SK-N-SH treated with all-trans-retinoic acid at 6 μM for 48 hours (cell line): ENCODE measurements around the gene EDN1.

Experiments
- ATAC-seq: fragments of 200-7000 bp; cut with Tn5 transposase; 3 replicates; pipeline ENCODE4 v1.9.1; 2020; ENCODE audit warnings: mild to moderate bottlenecking, moderate library complexity
- CREB5 ChIP-seq: fragments of 250-450 bp; sonication (Bioruptor Pico); IDR thresholded peaks from 2 replicates; pipeline ENCODE4 v1.5.1; 2020; ENCODE audit warnings: low read depth, mild to moderate bottlenecking, moderate library complexity
- CSDC2 ChIP-seq: fragments of 250-450 bp; sonication (Bioruptor Pico); IDR thresholded peaks from 2 replicates; pipeline ENCODE4 v1.5.0; 2020; ENCODE audit warnings: mild to moderate bottlenecking, moderate library complexity
- ESRRG ChIP-seq: fragments of 250-450 bp; sonication (Bioruptor Pico); IDR thresholded peaks from 2 replicates; pipeline ENCODE4 v1.6.1; 2021; ENCODE audit warnings: mild to moderate bottlenecking
- GLIS3 ChIP-seq: fragments of 250-450 bp; sonication (Bioruptor Pico); IDR thresholded peaks from 2 replicates; pipeline ENCODE4 v1.5.0; 2020; ENCODE audit warnings: mild to moderate bottlenecking, moderate library complexity
- ISL1 ChIP-seq: fragments of 250-450 bp; sonication (Bioruptor Pico); IDR thresholded peaks from 2 replicates; pipeline ENCODE4 v2.1.2; 2022; ENCODE audit warnings: mild to moderate bottlenecking, moderate library complexity
- POU6F1 ChIP-seq: fragments of 250-450 bp; sonication (Bioruptor Pico); IDR thresholded peaks from 2 replicates; pipeline ENCODE4 v1.8.0; 2021; ENCODE audit warnings: low read depth, mild to moderate bottlenecking, moderate library complexity, borderline replicate concordance
- PPARA ChIP-seq: fragments of 250-450 bp; sonication (Bioruptor Pico); IDR thresholded peaks from 2 replicates; pipeline ENCODE4 v1.5.0; 2020; ENCODE audit warnings: mild to moderate bottlenecking, borderline replicate concordance
- RARB ChIP-seq: fragments of 250-450 bp; sonication (Bioruptor Pico); IDR thresholded peaks from 2 replicates; pipeline ENCODE4 v1.8.0; 2021; ENCODE audit warnings: mild to moderate bottlenecking, moderate library complexity
- SNAI2 ChIP-seq: fragments of 250-450 bp; sonication (Bioruptor Pico); IDR thresholded peaks from 2 replicates; pipeline ENCODE4 v1.5.0; 2020; ENCODE audit warnings: mild to moderate bottlenecking, moderate library complexity
- TCF4 ChIP-seq: fragments of 250-450 bp; sonication (Bioruptor Pico); IDR thresholded peaks from 2 replicates; pipeline ENCODE4 v1.8.0; 2021; ENCODE audit warnings: mild to moderate bottlenecking, moderate library complexity, borderline replicate concordance
- TOX ChIP-seq: fragments of 250-450 bp; sonication (Bioruptor Pico); IDR thresholded peaks from 2 replicates; pipeline ENCODE4 v1.8.0; 2021; ENCODE audit warnings: mild to moderate bottlenecking, moderate library complexity, borderline replicate concordance
- ZC3H10 ChIP-seq: fragments of 250-450 bp; sonication (Bioruptor Pico); IDR thresholded peaks from 2 replicates; pipeline ENCODE4 v1.5.1; 2021; ENCODE audit warnings: mild to moderate bottlenecking, moderate library complexity
- ZFP30 ChIP-seq: fragments of 450-650 bp; formaldehyde crosslinking; IDR thresholded peaks from 2 replicates; pipeline ENCODE4 v1.5.0; 2022; ENCODE audit warnings: mild to moderate bottlenecking, moderate library complexity
- ZNF565 ChIP-seq: fragments of 450-650 bp; formaldehyde crosslinking; conservative IDR thresholded peaks from 2 replicates; pipeline ENCODE4 v1.5.0; 2020; ENCODE audit warnings: low read depth, mild to moderate bottlenecking, moderate library complexity
- ZNF70 ChIP-seq: fragments of 450-650 bp; formaldehyde crosslinking; IDR thresholded peaks from 2 replicates; pipeline ENCODE4 v1.5.0; 2020; ENCODE audit warnings: mild to moderate bottlenecking, moderate library complexity
- ZNF8 ChIP-seq: fragments of 450-650 bp; formaldehyde crosslinking; IDR thresholded peaks from 2 replicates; pipeline ENCODE4 v1.5.0; 2020; ENCODE audit warnings: mild to moderate bottlenecking, moderate library complexity
- TF ChIP-seq, protein P1 (sequence below): fragments of 250-450 bp; sonication (Bioruptor Pico); IDR thresholded peaks from 2 replicates; pipeline ENCODE4 v1.5.1; 2021; ENCODE audit warnings: mild to moderate bottlenecking, moderate library complexity
- TF ChIP-seq, protein P2 (sequence below): fragments of 250-450 bp; sonication (Bioruptor Pico); IDR thresholded peaks from 2 replicates; pipeline ENCODE4 v1.8.0; 2020; ENCODE audit warnings: mild to moderate bottlenecking, moderate library complexity, borderline replicate concordance
- TF ChIP-seq, protein P3 (sequence below): fragments of 250-450 bp; sonication (Bioruptor Pico); IDR thresholded peaks from 2 replicates; pipeline ENCODE4 v1.5.0; 2020; ENCODE audit warnings: mild to moderate bottlenecking, moderate library complexity

The EDN1 gene

DNA sequence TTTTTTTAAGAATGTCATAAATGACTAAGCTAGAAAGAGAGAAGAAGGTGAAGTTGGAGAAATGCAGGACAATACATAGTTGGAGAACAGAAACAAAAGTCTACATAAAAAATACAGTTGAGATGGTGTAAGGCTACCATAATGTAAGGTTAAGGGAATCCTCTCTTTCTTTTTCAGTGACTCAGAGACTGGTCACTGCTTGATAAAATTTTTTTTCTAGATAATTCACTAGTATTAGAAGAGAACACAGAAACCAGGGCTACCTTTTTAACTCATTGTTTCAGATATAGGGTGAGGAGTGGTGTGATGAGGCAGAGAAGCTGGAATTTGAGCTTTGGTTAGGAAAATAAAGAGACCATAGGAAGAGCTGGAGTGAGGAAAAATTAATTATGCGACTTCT is 18.2 kb upstream of the EDN1 start:
- TF ChIP-seq RARB (CRISPR knock-in tag): no peak
- TF ChIP-seq ESRRG (CRISPR knock-in tag): no peak
- TF ChIP-seq TOX (CRISPR knock-in tag): no peak
- TF ChIP-seq ZNF8 (CRISPR knock-in tag): no peak
- TF ChIP-seq GLIS3: no peak
- TF ChIP-seq, protein P1, sequence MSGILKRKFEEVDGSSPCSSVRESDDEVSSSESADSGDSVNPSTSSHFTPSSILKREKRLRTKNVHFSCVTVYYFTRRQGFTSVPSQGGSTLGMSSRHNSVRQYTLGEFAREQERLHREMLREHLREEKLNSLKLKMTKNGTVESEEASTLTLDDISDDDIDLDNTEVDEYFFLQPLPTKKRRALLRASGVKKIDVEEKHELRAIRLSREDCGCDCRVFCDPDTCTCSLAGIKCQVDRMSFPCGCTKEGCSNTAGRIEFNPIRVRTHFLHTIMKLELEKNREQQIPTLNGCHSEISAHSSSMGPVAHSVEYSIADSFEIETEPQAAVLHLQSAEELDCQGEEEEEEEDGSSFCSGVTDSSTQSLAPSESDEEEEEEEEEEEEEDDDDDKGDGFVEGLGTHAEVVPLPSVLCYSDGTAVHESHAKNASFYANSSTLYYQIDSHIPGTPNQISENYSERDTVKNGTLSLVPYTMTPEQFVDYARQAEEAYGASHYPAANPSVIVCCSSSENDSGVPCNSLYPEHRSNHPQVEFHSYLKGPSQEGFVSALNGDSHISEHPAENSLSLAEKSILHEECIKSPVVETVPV (CRISPR knock-in tag): no peak
- TF ChIP-seq POU6F1: no peak
- no peak for TF ChIP-seq ISL1 (CRISPR knock-in tag)
- no peak for TF ChIP-seq CSDC2 (CRISPR knock-in tag)
- TF ChIP-seq, protein P2, sequence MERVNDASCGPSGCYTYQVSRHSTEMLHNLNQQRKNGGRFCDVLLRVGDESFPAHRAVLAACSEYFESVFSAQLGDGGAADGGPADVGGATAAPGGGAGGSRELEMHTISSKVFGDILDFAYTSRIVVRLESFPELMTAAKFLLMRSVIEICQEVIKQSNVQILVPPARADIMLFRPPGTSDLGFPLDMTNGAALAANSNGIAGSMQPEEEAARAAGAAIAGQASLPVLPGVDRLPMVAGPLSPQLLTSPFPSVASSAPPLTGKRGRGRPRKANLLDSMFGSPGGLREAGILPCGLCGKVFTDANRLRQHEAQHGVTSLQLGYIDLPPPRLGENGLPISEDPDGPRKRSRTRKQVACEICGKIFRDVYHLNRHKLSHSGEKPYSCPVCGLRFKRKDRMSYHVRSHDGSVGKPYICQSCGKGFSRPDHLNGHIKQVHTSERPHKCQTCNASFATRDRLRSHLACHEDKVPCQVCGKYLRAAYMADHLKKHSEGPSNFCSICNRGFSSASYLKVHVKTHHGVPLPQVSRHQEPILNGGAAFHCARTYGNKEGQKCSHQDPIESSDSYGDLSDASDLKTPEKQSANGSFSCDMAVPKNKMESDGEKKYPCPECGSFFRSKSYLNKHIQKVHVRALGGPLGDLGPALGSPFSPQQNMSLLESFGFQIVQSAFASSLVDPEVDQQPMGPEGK (CRISPR knock-in tag): no peak
- no peak for ATAC-seq

GRCh38 chr6:12275107-12275506 is 15.1 kb upstream of the EDN1 start:
- ATAC-seq: peak; percentile 60; the same call in 2 of the 3 replicates
- TF ChIP-seq ESRRG (CRISPR knock-in tag): no peak

DNA sequence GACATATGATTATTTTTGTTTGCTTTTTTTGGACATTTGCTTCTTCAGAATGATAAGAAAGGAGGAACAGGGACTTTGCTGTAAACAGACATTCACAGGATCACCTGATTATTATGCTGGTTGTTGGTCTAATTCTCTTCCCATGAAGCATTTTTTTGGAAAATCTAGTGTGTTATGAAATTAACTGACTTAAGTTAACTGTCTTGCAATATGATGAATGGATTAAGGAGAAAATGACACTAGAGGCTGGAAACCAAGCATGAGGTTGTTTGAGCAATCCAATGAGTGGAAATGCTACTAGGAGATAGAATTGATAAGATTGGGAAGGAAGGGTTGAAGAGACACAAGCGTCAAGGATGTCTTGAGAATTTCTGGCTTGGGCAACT is 13.2 kb upstream of the EDN1 start:
- ATAC-seq: no peak
- TF ChIP-seq, protein P3, sequence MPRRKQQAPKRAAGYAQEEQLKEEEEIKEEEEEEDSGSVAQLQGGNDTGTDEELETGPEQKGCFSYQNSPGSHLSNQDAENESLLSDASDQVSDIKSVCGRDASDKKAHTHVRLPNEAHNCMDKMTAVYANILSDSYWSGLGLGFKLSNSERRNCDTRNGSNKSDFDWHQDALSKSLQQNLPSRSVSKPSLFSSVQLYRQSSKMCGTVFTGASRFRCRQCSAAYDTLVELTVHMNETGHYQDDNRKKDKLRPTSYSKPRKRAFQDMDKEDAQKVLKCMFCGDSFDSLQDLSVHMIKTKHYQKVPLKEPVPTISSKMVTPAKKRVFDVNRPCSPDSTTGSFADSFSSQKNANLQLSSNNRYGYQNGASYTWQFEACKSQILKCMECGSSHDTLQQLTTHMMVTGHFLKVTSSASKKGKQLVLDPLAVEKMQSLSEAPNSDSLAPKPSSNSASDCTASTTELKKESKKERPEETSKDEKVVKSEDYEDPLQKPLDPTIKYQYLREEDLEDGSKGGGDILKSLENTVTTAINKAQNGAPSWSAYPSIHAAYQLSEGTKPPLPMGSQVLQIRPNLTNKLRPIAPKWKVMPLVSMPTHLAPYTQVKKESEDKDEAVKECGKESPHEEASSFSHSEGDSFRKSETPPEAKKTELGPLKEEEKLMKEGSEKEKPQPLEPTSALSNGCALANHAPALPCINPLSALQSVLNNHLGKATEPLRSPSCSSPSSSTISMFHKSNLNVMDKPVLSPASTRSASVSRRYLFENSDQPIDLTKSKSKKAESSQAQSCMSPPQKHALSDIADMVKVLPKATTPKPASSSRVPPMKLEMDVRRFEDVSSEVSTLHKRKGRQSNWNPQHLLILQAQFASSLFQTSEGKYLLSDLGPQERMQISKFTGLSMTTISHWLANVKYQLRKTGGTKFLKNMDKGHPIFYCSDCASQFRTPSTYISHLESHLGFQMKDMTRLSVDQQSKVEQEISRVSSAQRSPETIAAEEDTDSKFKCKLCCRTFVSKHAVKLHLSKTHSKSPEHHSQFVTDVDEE (CRISPR knock-in tag): no peak
- TF ChIP-seq, all 23 proteins: peak for 0

DNA sequence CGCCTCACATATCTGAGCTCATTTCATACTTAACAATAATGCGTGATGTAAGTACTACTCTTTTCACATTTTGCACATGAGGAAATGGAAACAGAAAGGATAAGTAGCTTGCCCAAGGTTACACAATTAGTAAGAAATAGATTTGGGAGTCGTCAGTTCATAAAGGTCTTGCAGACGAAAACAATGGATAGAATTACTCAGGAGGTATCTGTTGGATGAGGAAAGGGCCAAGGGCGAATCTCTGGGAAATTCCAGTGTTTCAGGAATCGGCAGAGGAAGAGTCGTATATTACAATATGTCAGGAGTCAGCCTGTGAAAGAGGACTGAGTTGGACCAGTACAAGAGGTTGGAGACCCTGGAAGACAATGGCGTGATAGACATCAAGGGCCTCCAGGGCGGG is 12.8 kb upstream of the EDN1 start:
- no peak for ATAC-seq
- TF ChIP-seq POU6F1 (no peak), ESRRG (CRISPR knock-in tag) (no peak), ISL1 (CRISPR knock-in tag) (no peak), ZC3H10 (CRISPR knock-in tag) (no peak), ZNF70 (CRISPR knock-in tag) (no peak), PPARA (CRISPR knock-in tag) (no peak), SNAI2 (CRISPR knock-in tag) (no peak), RARB (CRISPR knock-in tag) (no peak), ZNF565 (CRISPR knock-in tag) (no peak), CREB5 (CRISPR knock-in tag) (no peak), ZFP30 (CRISPR knock-in tag) (no peak), TCF4 (CRISPR knock-in tag) (no peak), CSDC2 (CRISPR knock-in tag) (no peak), GLIS3 (no peak)
- TF ChIP-seq, protein P1 (CRISPR knock-in tag): no peak
- TF ChIP-seq, protein P2 (CRISPR knock-in tag): no peak
